Cardiac ventricle fibroblast (primary cell): ENCODE data around the gene ANKLE2. TPM values are rescaled to one million over a fixed set of nuclear protein-coding genes. Genes with fewer than 3 reads are reported as not detected.

ENCODE experiments used
- total RNA-seq: library from RNA; depleted of rRNA; stranded (reverse); fragments of >200 nt; gene quantifications from 2 replicates; pipeline ENCODE4 v1.2.3, GENCODE V29; 2015

Gene ANKLE2
- total RNA-seq = 26.6 and 31.8 TPM in 2 replicates

GRCh38 chr12:132761032-132761920 is at the start of gene ANKLE2:
Gene ANKLE2, minus strand, starts transcription at chr12:132761832. Its CDS starts 34 bp downstream, at chr12:132761798.

GRCh38 chr12:132710405-132711079 is 51.1 kb downstream of the ANKLE2 start, which contains the start of gene PGAM5:
Gene PGAM5, plus strand, starts transcription at chr12:132710842. Its CDS starts 35 bp downstream, at chr12:132710877.

GRCh38 chr12:132687211-132688164 is 74.1 kb downstream of the ANKLE2 start, which contains the start of the genes POLE and PXMP2:
Gene POLE, minus strand, starts transcription at chr12:132687342. Its CDS starts 27 bp downstream, at chr12:132687315.
Gene PXMP2, plus strand, starts transcription at chr12:132687587. Its CDS starts 84 bp downstream, at chr12:132687671.

Other genes with a start within 250 kb of the ANKLE2 start
- gene LRCOL1, start 151.2 kb downstream of the ANKLE2 start, total RNA-seq = not detected in 2 replicates
- not detected in 2 replicates for gene P2RX2, start 143.1 kb downstream of the ANKLE2 start, total RNA-seq
- gene POLE, start 74.5 kb downstream of the ANKLE2 start, total RNA-seq = 6.7 and 12.4 TPM in 2 replicates
- gene PXMP2, start 74.2 kb downstream of the ANKLE2 start, total RNA-seq = 17.2 and 24.9 TPM in 2 replicates
- gene PGAM5, start 51.0 kb downstream of the ANKLE2 start, total RNA-seq = 14.8 and 17.5 TPM in 2 replicates
- 74.8 and 82.4 TPM in 2 replicates for gene GOLGA3, start 67.0 kb upstream of the ANKLE2 start, total RNA-seq
- gene CHFR, start 125.8 kb upstream of the ANKLE2 start, total RNA-seq = 19.7 and 22.3 TPM in 2 replicates
- 6.9 and 14.0 TPM in 2 replicates for gene ZNF605, start 194.5 kb upstream of the ANKLE2 start, total RNA-seq
- gene ZNF26, start 224.5 kb upstream of the ANKLE2 start, total RNA-seq = 5.8 and 9.6 TPM in 2 replicates